IMR-90 (cell line): Measurements from ENCODE around the gene HIVEP3. TPM values are rescaled to one million over a fixed set of nuclear protein-coding genes. Genes with fewer than 3 reads are reported as not detected.

Source experiments
- ATAC-seq: fragments of 200-7000 bp; cut with Tn5 transposase; 2 replicates; pipeline ENCODE4 v1.9.1; 2020; ENCODE audit warnings: low read depth, mild to moderate bottlenecking, moderate library complexity
- BruUV-seq: library from RNA; stranded (reverse); fragments of 400-500 nt; replicated peaks from 2 replicates; lab custom pipeline; 2021; lab: Mats Ljungman, UMichigan
- CTCF ChIA-PET: fragments of 300-600 bp; formaldehyde crosslinking; extraction: SDS; loops from one replicate; lab custom pipeline; 2021; ENCODE audit warnings: antibody characterized with exemption; lab: Yijun Ruan, JAX
- POLR2A ChIA-PET: fragments of 300-600 bp; sonication (Branson Sonifier 250); formaldehyde crosslinking; loops from one replicate; lab custom pipeline; 2022; ENCODE audit warnings: antibody characterized with exemption; ENCODE audit not compliant: unreplicated experiment; lab: Charles Lee
- DNase-seq: peaks from one replicate; pipeline ENCODE4 v3.0.0; 2013
- H2AFZ ChIP-seq: replicated peaks from 2 replicates; pipeline ENCODE3; 2013; ENCODE audit warnings: low read length, mild to moderate bottlenecking; ENCODE audit not compliant: poor library complexity
- H2AK5ac ChIP-seq: 2 replicates; pipeline ENCODE4 v1.6.1; 2013; ENCODE audit warnings: low read depth, low read length, inconsistent platforms
- H2AK9ac ChIP-seq: replicated peaks from 2 replicates; pipeline ENCODE3; 2013; ENCODE audit warnings: mild to moderate bottlenecking, low read depth, low read length, moderate library complexity; ENCODE audit not compliant: poor library complexity
- H2BK120ac ChIP-seq: 2 replicates; pipeline ENCODE4 v1.6.1; 2013; ENCODE audit warnings: low read depth, low read length, inconsistent platforms
- H2BK15ac ChIP-seq: 3 replicates; pipeline ENCODE4 v1.6.1; 2013; ENCODE audit warnings: low read depth, low read length, inconsistent platforms
- H2BK20ac ChIP-seq: 2 replicates; pipeline ENCODE4 v1.6.1; 2013; ENCODE audit warnings: low read depth, mild to moderate bottlenecking, inconsistent platforms, low read length, moderate library complexity
- H2BK5ac ChIP-seq: 2 replicates; pipeline ENCODE4 v1.6.1; 2013; ENCODE audit warnings: mild to moderate bottlenecking, low read depth, low read length, inconsistent platforms; ENCODE audit not compliant: poor library complexity, severe bottlenecking
- H3K14ac ChIP-seq: replicated peaks from 2 replicates; pipeline ENCODE4 v1.6.1; 2013; ENCODE audit warnings: low read depth, low read length, inconsistent platforms
- H3K18ac ChIP-seq: 2 replicates; pipeline ENCODE4 v1.6.1; 2013; ENCODE audit warnings: low read depth, low read length, control low read depth
- H3K23ac ChIP-seq: 2 replicates; pipeline ENCODE4 v1.6.1; 2013; ENCODE audit warnings: low read depth, low read length, inconsistent platforms
- H3K27ac ChIP-seq: 2 replicates; pipeline ENCODE4 v1.5.1; 2013; ENCODE audit warnings: mild to moderate bottlenecking, control low read depth, low read length; ENCODE audit not compliant: insufficient read depth
- H3K27me3 ChIP-seq: 2 replicates; pipeline ENCODE4 v1.6.1; 2013; ENCODE audit warnings: low read length; ENCODE audit not compliant: control insufficient read depth, insufficient read depth
- H3K36me3 ChIP-seq: 2 replicates; pipeline ENCODE4 v1.6.1; 2013; ENCODE audit warnings: low read length, mixed read lengths; ENCODE audit not compliant: control insufficient read depth, insufficient read depth
- H3K4ac ChIP-seq: 2 replicates; pipeline ENCODE4 v1.6.1; 2013; ENCODE audit warnings: low read depth, low read length, inconsistent platforms
- H3K4me1 ChIP-seq: 2 replicates; pipeline ENCODE4 v1.6.1; 2013; ENCODE audit warnings: low read length, mixed read lengths; ENCODE audit not compliant: control insufficient read depth, insufficient read depth
- H3K4me2 ChIP-seq: 2 replicates; pipeline ENCODE4 v1.6.1; 2013; ENCODE audit warnings: low read depth, mild to moderate bottlenecking, control low read depth, low read length, moderate library complexity
- H3K4me3 ChIP-seq: 2 replicates; pipeline ENCODE4 v1.5.1; 2013; ENCODE audit warnings: low read depth, mild to moderate bottlenecking, control low read depth, low read length, moderate library complexity; ENCODE audit not compliant: insufficient read depth
- H3K56ac ChIP-seq: 2 replicates; pipeline ENCODE4 v1.6.1; 2013; ENCODE audit warnings: low read length, inconsistent platforms; ENCODE audit not compliant: insufficient read depth; ENCODE audit errors: extremely low read depth
- H3K79me1 ChIP-seq, 2 experiments: 2 replicates each; pipeline ENCODE4 v1.6.1; 2013; ENCODE audit warnings: low read length in 2 of 2, inconsistent platforms in 1 of 2, low read depth in 1 of 2
- H3K9ac ChIP-seq: 2 replicates; pipeline ENCODE4 v1.6.1; 2013; ENCODE audit warnings: low read depth, low read length, control low read depth
- H3K9me1 ChIP-seq: 2 replicates; pipeline ENCODE4 v1.6.1; 2013; ENCODE audit warnings: low read length, inconsistent platforms; ENCODE audit not compliant: insufficient read depth
- H3K9me3 ChIP-seq: 2 replicates; pipeline ENCODE4 v1.6.1; 2013; ENCODE audit warnings: low read length; ENCODE audit not compliant: control insufficient read depth, insufficient read depth
- H4K20me1 ChIP-seq: 2 replicates; pipeline ENCODE4 v1.6.1; 2013; ENCODE audit warnings: low read length, inconsistent platforms; ENCODE audit not compliant: insufficient read depth
- H4K5ac ChIP-seq: 2 replicates; pipeline ENCODE4 v1.6.1; 2013; ENCODE audit warnings: mild to moderate bottlenecking, low read depth, low read length, control low read depth
- H4K8ac ChIP-seq, 2 experiments: 2 replicates each; pipeline ENCODE4 v1.6.1; 2013; ENCODE audit warnings: low read depth in 2 of 2, low read length in 2 of 2, control low read depth in 1 of 2, inconsistent platforms in 1 of 2
- H4K91ac ChIP-seq: 2 replicates; pipeline ENCODE4 v1.6.1; 2013; ENCODE audit warnings: low read depth, low read length, inconsistent platforms; ENCODE audit not compliant: insufficient read depth
- CEBPB ChIP-seq: IDR thresholded peaks from 2 replicates; pipeline ENCODE4 v1.6.1; 2012; ENCODE audit warnings: low read depth, low read length, improper control_type of control experiment
- ELK1 ChIP-seq: fragments of 150-350 bp; IDR thresholded peaks from 2 replicates; pipeline ENCODE4 v1.6.1; 2016; ENCODE audit warnings: low read depth, mild to moderate bottlenecking, low read length, moderate library complexity, borderline replicate concordance
- MXI1 ChIP-seq: IDR thresholded peaks from 2 replicates; pipeline ENCODE4 v1.6.1; 2012; ENCODE audit warnings: low read depth, mild to moderate bottlenecking, low read length, moderate library complexity, borderline replicate concordance
- POLR2A ChIP-seq: IDR thresholded peaks from 2 replicates; pipeline ENCODE4 v1.6.1; 2012; ENCODE audit warnings: mild to moderate bottlenecking, low read depth, low read length
- RAD21 ChIP-seq: IDR thresholded peaks from 2 replicates; pipeline ENCODE4 v1.6.1; 2012; ENCODE audit warnings: low read length, improper control_type of control experiment
- RCOR1 ChIP-seq: IDR thresholded peaks from 2 replicates; pipeline ENCODE4 v1.6.1; 2012; ENCODE audit warnings: mild to moderate bottlenecking, low read length, improper control_type of control experiment; ENCODE audit not compliant: insufficient replicate concordance
- WGBS, 2 experiments: methylation state at CpG; one replicate each; pipeline versions ENCODE4 v1.1.5 to v1.1.7; 2013; ENCODE audit warnings: missing lambda C conversion rate in 2 of 2; ENCODE audit not compliant: insufficient read length in 1 of 2; ENCODE audit errors: extremely low coverage in 2 of 2; 5-methylcytosine and 5-hydroxymethylcytosine counted together
- dilution Hi-C: fragments of 300-500 bp; cut with HindIII; formaldehyde crosslinking; loops from one replicate; pipeline ENCODE4 v1.14.3; 2018; ENCODE audit warnings: low sequenced_read_pairs; ENCODE audit not compliant: unreplicated experiment
- in situ Hi-C: fragments of 300-500 bp; cut with MboI; formaldehyde crosslinking; loops from 3 replicates; pipeline ENCODE4 v1.14.3; 2019; ENCODE audit warnings: low sequenced_read_pairs, inconsistent platforms, mixed read lengths
- intact Hi-C: fragments of 100-400 bp; cut with micrococcal nuclease; formaldehyde crosslinking; loops from 2 replicates; pipeline ENCODE4 v1.10.0; 2022
- polyA plus RNA-seq, 3 experiments: library from polyadenylated mRNA; depleted of rRNA; stranded (reverse); fragments of >200 nt; gene quantifications; 2 replicates each; pipeline ENCODE4 v1.2.3, GENCODE V29; 2012; ENCODE audit warnings: low replicate concordance in 1 of 3
- total RNA-seq: library from RNA; depleted of rRNA; stranded (reverse); fragments of >200 nt; gene quantifications from 2 replicates; pipeline ENCODE4 v1.2.3, GENCODE V29; 2012

HIVEP3 gene
- total and polyA plus RNA-seq, 2 of the 4 experiments (the other 2 are of a cell fraction): 1.4 to 4.0 TPM

GRCh38 chr1:41618066-41618825, 300.5 kb downstream of the HIVEP3 start:
- in situ Hi-C loops: loop anchor here (5.0 kb wide), 1 partner anchor 49 kb away; no protein-coding TSS in a partner anchor
- H4K20me1 ChIP-seq: no peaks in the 10 kb centered on the region
- TF ChIP-seq CEBPB: peak; percentile 77
- no peak for TF ChIP-seq POLR2A
- TF ChIP-seq RAD21: no peak
- no peak for TF ChIP-seq RCOR1
- TF ChIP-seq MXI1: no peak
- no peak for TF ChIP-seq ELK1
- 0 out of 2 replicates have a peak overlapping the region, but pooled peaks have one; percentile 4 for H3K27ac ChIP-seq
- H2BK5ac ChIP-seq: no peak overlapping the region
- peak overlapping the region; percentile 46; the same call in 1 of the 2 replicates for H3K4ac ChIP-seq
- H3K4me3 ChIP-seq: no peak overlapping the region
- H3K9ac ChIP-seq: no peak overlapping the region
- DNase-seq (peak; percentile 44), ATAC-seq (peak; percentile 22; the same call in 1 of the 2 replicates)
- H3K27me3 ChIP-seq: no peaks in the 10 kb centered on the region
- peaks cover 21% of the 10 kb centered on the region; the same call in 1 of the 2 replicates for H3K9me1 ChIP-seq
- H4K91ac ChIP-seq: peak overlapping the region; percentile 33; the same call in 1 of the 2 replicates
- H3K23ac ChIP-seq: no peak overlapping the region
- peaks cover 12 to 21% of the 10 kb centered on the region in 2 experiments; a peak in 3 of 4 replicates for H3K79me1 ChIP-seq
- no peak overlapping the region for H3K56ac ChIP-seq
- peak overlapping the region; percentile 9; the same call in 1 of the 2 replicates for H2BK20ac ChIP-seq
- H2BK120ac ChIP-seq: no peak overlapping the region
- no peak overlapping the region for H4K5ac ChIP-seq
- dilution Hi-C loops: no loop called here
- WGBS, 2 experiments: 88% methylated on average over 6 of the region's 14 CpGs; no CpG with 5 or more reads in 1 of the 2 experiments
- peak overlapping the region; percentile 48 for H3K18ac ChIP-seq
- no peaks in the 10 kb centered on the region for H3K9me3 ChIP-seq
- H4K8ac ChIP-seq: no peak overlapping the region
- POLR2A ChIA-PET: no interaction called here
- no peak overlapping the region for H2BK15ac ChIP-seq
- no peaks in the 10 kb centered on the region for H3K36me3 ChIP-seq
- peak overlapping the region; percentile 53 for H2AK5ac ChIP-seq
- no TSS peak for BruUV-seq
- no peak overlapping the region for H3K4me2 ChIP-seq
- CTCF ChIA-PET: no interaction called here
- no peak overlapping the region for H3K14ac ChIP-seq
- no peak overlapping the region for H2AK9ac ChIP-seq
- H3K4me1 ChIP-seq: peaks cover 22% of the 10 kb centered on the region
- intact Hi-C loops: no loop called here
- H2AFZ ChIP-seq: peak overlapping the region; percentile 53
